Retinal pigment epithelial cell (primary cell): ENCODE data around the gene NBEA.

Experiments
- DNase-seq: peaks from one replicate; pipeline ENCODE4 v3.0.0-alpha.2; 2010; ENCODE audit warnings: low read depth
- H3K4me3 ChIP-seq: 2 replicates; pipeline ENCODE4 v1.5.1; 2011; ENCODE audit warnings: mild to moderate bottlenecking, low read length, control low read depth, moderate library complexity
- CTCF ChIP-seq: conservative IDR thresholded peaks from 2 replicates; pipeline ENCODE4 v1.5.1; 2011; ENCODE audit warnings: low read depth, low read length, control low read depth, inconsistent platforms

NBEA gene

GRCh38 chr13:35225582-35225981 is 283.5 kb downstream of the NBEA start:
- peak; percentile 1 for DNase-seq
- no peak for TF ChIP-seq CTCF
- no peak overlapping the region for H3K4me3 ChIP-seq

GRCh38 chr13:35228536-35228935 is 286.5 kb downstream of the NBEA start:
- no peak for DNase-seq
- TF ChIP-seq CTCF: no peak
- no peak overlapping the region for H3K4me3 ChIP-seq

- no peak overlapping the region for H3K4me3 ChIP-seq
- no peak for TF ChIP-seq CTCF
- DNase-seq: no peak
Observed at GRCh38 chr13:35231426-35231825, 289.4 kb downstream of the NBEA start.

- no peak for DNase-seq
- TF ChIP-seq CTCF: no peak
- H3K4me3 ChIP-seq: no peak overlapping the region
Observed at GRCh38 chr13:35238274-35238673, 296.2 kb downstream of the NBEA start.

- TF ChIP-seq CTCF: no peak
- no peak overlapping the region for H3K4me3 ChIP-seq
- DNase-seq: no peak
Observed at GRCh38 chr13:35252536-35253205, 310.6 kb downstream of the NBEA start.

- H3K4me3 ChIP-seq: no peak overlapping the region
- TF ChIP-seq CTCF: no peak
- no peak for DNase-seq
Observed at GRCh38 chr13:35255241-35255640, 313.2 kb downstream of the NBEA start.

- no peak overlapping the region for H3K4me3 ChIP-seq
- no peak for TF ChIP-seq CTCF
- DNase-seq: no peak
Observed at GRCh38 chr13:35256459-35257148, 314.5 kb downstream of the NBEA start.
